Measurements from ENCODE around the gene PRMT5. TPM values are rescaled to one million over a fixed set of nuclear protein-coding genes. Genes with fewer than 3 reads are reported as not detected.

PRMT5 gene
- total and polyA plus RNA-seq, 2 donors from 2014 or later, result 58.7 to 64.2 TPM

- Histone ChIP-seq H3K4me1 (ENCODE audit: control insufficient read depth in 2 of 3, insufficient read depth in 2 of 3, low read depth in 1 of 3, low read length in 3 of 3) (peaks cover 0 to 8% (median 6%) of the 10 kb centered on the region in 3 donors), H3K36me3 (ENCODE audit: control insufficient read depth in 2 of 3, insufficient read depth in 3 of 3, low read length in 3 of 3) (peaks cover 2 to 59% (median 37%) of the 10 kb centered on the region in 3 donors), H3K9me3 (ENCODE audit: control insufficient read depth in 2 of 3, insufficient read depth in 1 of 3, low read length in 3 of 3) (no peaks in the 10 kb centered on the region), H3K27ac (ENCODE audit: low read depth in 2 of 2, low read length in 2 of 2) (no peak overlapping the region), H3K9ac (ENCODE audit: low read length in 3 of 3) (no peak overlapping the region), H3K27me3 (ENCODE audit: control insufficient read depth, insufficient read depth, low read length) (no peaks in the 10 kb centered on the region), H3K4me3 (ENCODE audit: low read length in 3 of 3) (no peak overlapping the region)
- intact Hi-C loops (cut with DNase I), result no loop called here
- no peak for FAIRE-seq
- peak in 1 of 5 donors; percentile 67 for DNase-seq
- TF ChIP-seq, protein P1, sequence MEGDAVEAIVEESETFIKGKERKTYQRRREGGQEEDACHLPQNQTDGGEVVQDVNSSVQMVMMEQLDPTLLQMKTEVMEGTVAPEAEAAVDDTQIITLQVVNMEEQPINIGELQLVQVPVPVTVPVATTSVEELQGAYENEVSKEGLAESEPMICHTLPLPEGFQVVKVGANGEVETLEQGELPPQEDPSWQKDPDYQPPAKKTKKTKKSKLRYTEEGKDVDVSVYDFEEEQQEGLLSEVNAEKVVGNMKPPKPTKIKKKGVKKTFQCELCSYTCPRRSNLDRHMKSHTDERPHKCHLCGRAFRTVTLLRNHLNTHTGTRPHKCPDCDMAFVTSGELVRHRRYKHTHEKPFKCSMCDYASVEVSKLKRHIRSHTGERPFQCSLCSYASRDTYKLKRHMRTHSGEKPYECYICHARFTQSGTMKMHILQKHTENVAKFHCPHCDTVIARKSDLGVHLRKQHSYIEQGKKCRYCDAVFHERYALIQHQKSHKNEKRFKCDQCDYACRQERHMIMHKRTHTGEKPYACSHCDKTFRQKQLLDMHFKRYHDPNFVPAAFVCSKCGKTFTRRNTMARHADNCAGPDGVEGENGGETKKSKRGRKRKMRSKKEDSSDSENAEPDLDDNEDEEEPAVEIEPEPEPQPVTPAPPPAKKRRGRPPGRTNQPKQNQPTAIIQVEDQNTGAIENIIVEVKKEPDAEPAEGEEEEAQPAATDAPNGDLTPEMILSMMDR (IDR thresholded peaks at IDR 0.05; ENCODE audit: borderline replicate concordance, extremely low read depth, insufficient read depth), result no peak
Measured at GRCh38 chr14:22877000-22877501, 52.1 kb downstream of the PRMT5 start.

- Histone ChIP-seq H3K27me3 (ENCODE audit: control insufficient read depth, insufficient read depth, low read length) (no peaks in the 10 kb centered on the region), H3K36me3 (ENCODE audit: control insufficient read depth in 2 of 3, insufficient read depth in 3 of 3, low read length in 3 of 3) (peaks cover 2 to 59% (median 37%) of the 10 kb centered on the region in 3 donors), H3K4me3 (ENCODE audit: low read length in 3 of 3) (no peak overlapping the region), H3K27ac (ENCODE audit: low read depth in 2 of 2, low read length in 2 of 2) (no peak overlapping the region), H3K9ac (ENCODE audit: low read length in 3 of 3) (no peak overlapping the region), H3K9me3 (ENCODE audit: control insufficient read depth in 2 of 3, insufficient read depth in 1 of 3, low read length in 3 of 3) (no peaks in the 10 kb centered on the region), H3K4me1 (ENCODE audit: control insufficient read depth in 2 of 3, insufficient read depth in 2 of 3, low read depth in 1 of 3, low read length in 3 of 3) (peaks cover 3 to 8% (median 6%) of the 10 kb centered on the region in 3 donors)
- TF ChIP-seq, protein P1 (IDR thresholded peaks at IDR 0.05; ENCODE audit: borderline replicate concordance, extremely low read depth, insufficient read depth), result no peak
- FAIRE-seq (no peak), DNase-seq (peak in 1 of 5 donors; percentile 68)
- intact Hi-C loops (cut with DNase I), result no loop called here
Measured at GRCh38 chr14:22875748-22876319, 53.3 kb downstream of the PRMT5 start.

DNA sequence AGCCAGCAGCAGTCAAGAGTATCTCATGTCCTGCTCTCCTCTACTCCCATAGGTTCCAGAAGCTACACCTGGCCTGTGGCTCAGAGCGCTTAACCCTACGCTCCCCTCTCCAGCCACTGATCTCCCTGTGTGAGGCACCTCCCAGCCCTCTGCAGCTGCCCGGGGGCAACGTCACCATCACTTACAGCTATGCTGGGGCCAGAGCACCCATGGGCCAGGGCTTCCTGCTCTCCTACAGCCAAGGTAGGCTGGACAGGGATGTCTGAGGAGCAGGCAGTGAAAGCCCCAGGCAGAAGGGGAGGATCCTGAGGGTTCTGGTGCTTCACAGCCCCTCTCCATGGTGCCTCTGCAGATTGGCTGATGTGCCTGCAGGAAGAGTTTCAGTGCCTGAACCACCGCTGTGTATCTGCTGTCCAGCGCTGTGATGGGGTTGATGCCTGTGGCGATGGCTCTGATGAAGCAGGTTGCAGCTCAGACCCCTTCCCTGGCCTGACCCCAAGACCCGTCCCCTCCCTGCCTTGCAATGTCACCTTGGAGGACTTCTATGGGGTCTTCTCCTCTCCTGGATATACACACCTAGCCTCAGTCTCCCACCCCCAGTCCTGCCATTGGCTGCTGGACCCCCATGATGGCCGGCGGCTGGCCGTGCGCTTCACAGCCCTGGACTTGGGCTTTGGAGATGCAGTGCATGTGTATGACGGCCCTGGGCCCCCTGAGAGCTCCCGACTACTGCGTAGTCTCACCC lies 54.0 kb downstream of the PRMT5 start:
- no peaks in the 10 kb centered on the region for H3K9me3 ChIP-seq (ENCODE audit: control insufficient read depth in 2 of 3, insufficient read depth in 1 of 3, low read length in 3 of 3)
- H3K36me3 ChIP-seq (ENCODE audit: control insufficient read depth in 2 of 3, insufficient read depth in 3 of 3, low read length in 3 of 3), result peaks cover 2 to 59% (median 37%) of the 10 kb centered on the region in 3 donors
- no peak for FAIRE-seq
- no peak overlapping the region for H3K9ac ChIP-seq (ENCODE audit: low read length in 3 of 3)
- TF ChIP-seq, protein P1 (IDR thresholded peaks at IDR 0.05; ENCODE audit: borderline replicate concordance, extremely low read depth, insufficient read depth), result no peak
- H3K27me3 ChIP-seq (ENCODE audit: control insufficient read depth, insufficient read depth, low read length), result no peaks in the 10 kb centered on the region
- peak in 1 of 5 donors; percentile 47 for DNase-seq
- H3K27ac ChIP-seq (ENCODE audit: low read depth in 2 of 2, low read length in 2 of 2), result no peak overlapping the region
- intact Hi-C loops (cut with DNase I), result no loop called here
- peaks cover 6 to 12% (median 6%) of the 10 kb centered on the region in 3 donors for H3K4me1 ChIP-seq (ENCODE audit: control insufficient read depth in 2 of 3, insufficient read depth in 2 of 3, low read depth in 1 of 3, low read length in 3 of 3)
- H3K4me3 ChIP-seq (ENCODE audit: low read length in 3 of 3), result no peak overlapping the region

Data from kidney (tissue), 14 donors.